Endothelial cell of umbilical vein (primary cell): ENCODE measurements around the gene UBAP1. TPM values are rescaled to one million over a fixed set of nuclear protein-coding genes. Genes with fewer than 3 reads are reported as not detected.

Experiments
- BruUV-seq: library from RNA; stranded (reverse); fragments of 400-500 nt; replicated peaks from 2 replicates; lab custom pipeline; 2021; lab: Mats Ljungman, UMichigan
- CTCF ChIA-PET: fragments of 300-600, 350-600 bp; sonication (Branson Sonifier 250); formaldehyde crosslinking; loops from one replicate; lab custom pipeline; 2021; ENCODE audit warnings: antibody characterized with exemption, inconsistent platforms; lab: Charles Lee
- POLR2A ChIA-PET: fragments of 300-600, 350-600 bp; sonication (Branson Sonifier 250); formaldehyde crosslinking; loops from one replicate; lab custom pipeline; 2021; ENCODE audit warnings: antibody characterized with exemption, inconsistent platforms; lab: Charles Lee
- DNase-seq: peaks from one replicate; pipeline ENCODE4 v3.0.0-alpha.2; 2011; ENCODE audit warnings: low read depth, low spot score
- FAIRE-seq: peaks from 2 replicates; lab custom pipeline; 2011; peaks lifted over from hg19 to GRCh38; lab: Jason Lieb, UNC
- H2AFZ ChIP-seq: 2 replicates; pipeline ENCODE4 v1.6.0; 2012; ENCODE audit warnings: low read depth, low read length, control low read depth, inconsistent platforms
- H3K27ac ChIP-seq: 2 replicates; pipeline ENCODE4 v1.5.1; 2011; ENCODE audit warnings: low read depth, mild to moderate bottlenecking, control low read depth, low read length, moderate library complexity; ENCODE audit not compliant: insufficient read depth
- H3K27me3 ChIP-seq, 2 experiments: 2 replicates each; pipeline versions ENCODE4 v1.6.0 to v1.6.1; 2011; ENCODE audit warnings: low read length in 2 of 2, mixed read lengths in 1 of 2; ENCODE audit not compliant: control insufficient read depth in 2 of 2, insufficient read depth in 2 of 2
- H3K36me3 ChIP-seq, 2 experiments: 2 replicates in 1 of 2; 3 replicates in 1 of 2; pipeline ENCODE4 v1.5.1; 2011; ENCODE audit warnings: low read length in 2 of 2, mild to moderate bottlenecking in 1 of 2, moderate library complexity in 1 of 2; ENCODE audit not compliant: control insufficient read depth in 2 of 2, insufficient read depth in 2 of 2; ENCODE audit errors: extremely low read depth in 1 of 2
- H3K4me1 ChIP-seq: 3 replicates; pipeline ENCODE4 v1.5.1; 2011; ENCODE audit warnings: mild to moderate bottlenecking, low read length; ENCODE audit not compliant: control insufficient read depth, insufficient read depth; ENCODE audit errors: extremely low read depth
- H3K4me2 ChIP-seq: 2 replicates; pipeline ENCODE4 v1.6.1; 2011; ENCODE audit warnings: low read length, control low read depth, mixed read lengths; ENCODE audit not compliant: insufficient read depth
- H3K4me3 ChIP-seq, 3 experiments: fragments of 200-600 bp in 1 of 3; sonication (generic), shearing (Covaris generic) in 1 of 3; replicated peaks in 1 of 3; 2 replicates each; pipeline ENCODE4 v1.5.1; 2011 to 2016; ENCODE audit warnings: control low read depth in 3 of 3, low read length in 3 of 3, mild to moderate bottlenecking in 2 of 3, inconsistent platforms in 1 of 3, low read depth in 1 of 3, moderate library complexity in 1 of 3; ENCODE audit not compliant: insufficient read depth in 1 of 3
- H3K79me2 ChIP-seq: 2 replicates; pipeline ENCODE4 v1.6.0; 2012; ENCODE audit warnings: low read length, inconsistent platforms; ENCODE audit not compliant: control insufficient read depth, insufficient read depth
- H3K9ac ChIP-seq: replicated peaks from 2 replicates; pipeline ENCODE3; 2011; ENCODE audit warnings: low read length, control low read depth; ENCODE audit not compliant: insufficient read depth; ENCODE audit errors: extremely low read depth
- H3K9me1 ChIP-seq: replicated peaks from 3 replicates; pipeline ENCODE4 v1.6.0; 2011; ENCODE audit warnings: mild to moderate bottlenecking, low read length; ENCODE audit not compliant: control insufficient read depth, insufficient read depth; ENCODE audit errors: extremely low read depth
- H3K9me3 ChIP-seq: replicated peaks from 2 replicates; pipeline ENCODE4 v1.5.1; 2012; ENCODE audit warnings: low read length, inconsistent platforms; ENCODE audit not compliant: control insufficient read depth, insufficient read depth
- H4K20me1 ChIP-seq: replicated peaks from 2 replicates; pipeline ENCODE3; 2011; ENCODE audit warnings: mild to moderate bottlenecking, low read length; ENCODE audit not compliant: control insufficient read depth, insufficient read depth; ENCODE audit errors: extremely low read depth
- EZH2 ChIP-seq: IDR thresholded peaks from 2 replicates; pipeline ENCODE4 v1.6.1; 2012; ENCODE audit warnings: borderline replicate concordance, low read depth, mild to moderate bottlenecking, moderate library complexity, low read length, inconsistent platforms; ENCODE audit not compliant: severe bottlenecking
- FOS ChIP-seq: IDR thresholded peaks from 2 replicates; pipeline ENCODE4 v1.6.1; 2011; ENCODE audit warnings: mild to moderate bottlenecking, low read length, moderate library complexity, borderline replicate concordance; ENCODE audit not compliant: insufficient read depth
- GATA2 ChIP-seq: IDR thresholded peaks from 2 replicates; pipeline ENCODE4 v1.7.0; 2011; ENCODE audit warnings: low read depth, mild to moderate bottlenecking, moderate library complexity, mixed read lengths, low read length; ENCODE audit not compliant: insufficient read length, insufficient read depth
- JUN ChIP-seq: IDR thresholded peaks from 2 replicates; pipeline ENCODE4 v1.6.1; 2011; ENCODE audit warnings: borderline replicate concordance, low read depth; ENCODE audit not compliant: insufficient read length, insufficient read depth
- MAX ChIP-seq: IDR thresholded peaks from 2 replicates; pipeline ENCODE4 v1.6.1; 2011; ENCODE audit not compliant: insufficient read depth, insufficient read length
- MYC ChIP-seq: IDR thresholded peaks from one replicate; pipeline ENCODE4 v1.6.1; 2011; ENCODE audit warnings: mild to moderate bottlenecking, low read depth, low read length
- POLR2A ChIP-seq: IDR thresholded peaks from 2 replicates; pipeline ENCODE4 v1.6.1; 2012; ENCODE audit warnings: low read depth, mild to moderate bottlenecking, control low read depth, low read length
- POLR2AphosphoS5 ChIP-seq: IDR thresholded peaks from 2 replicates; pipeline ENCODE4 v1.6.1; 2012; ENCODE audit warnings: low read depth, mild to moderate bottlenecking, control low read depth, low read length, moderate library complexity; ENCODE audit not compliant: insufficient read depth
- dilution Hi-C: fragments of 300-500 bp; cut with MboI; formaldehyde crosslinking; loops from one replicate; pipeline ENCODE4 v1.15.0; 2019; ENCODE audit warnings: low sequenced_read_pairs; ENCODE audit not compliant: extremely low pct_ligation_motif_present
- intact Hi-C: fragments of 100-400 bp; cut with micrococcal nuclease; formaldehyde crosslinking; loops from one replicate; pipeline ENCODE4 v1.10.0; 2022
- polyA plus RNA-seq, 4 experiments: library from polyadenylated mRNA; depleted of rRNA in 3 of 4; stranded (reverse) in 3 of 4; unstranded in 1 of 4; fragments of >200 nt; gene quantifications; 2 replicates each; pipeline versions ENCODE4 v1.2.1 to v1.2.3, GENCODE V29; 2011 to 2012; ENCODE audit warnings: missing spikeins in 1 of 4
- total RNA-seq: library from RNA; stranded (reverse); gene quantifications from 2 replicates; pipeline ENCODE4 v1.2.3, GENCODE V29; 2021
- TF ChIP-seq, protein P1 (sequence below), 2 donors: IDR thresholded peaks; 1 replicate in 1 of 2; 2 replicates in 1 of 2; pipeline ENCODE4 v1.5.1; 2011; ENCODE audit warnings: low read length in 2 of 2, mild to moderate bottlenecking in 2 of 2, moderate library complexity in 2 of 2, control low read depth in 1 of 2, inconsistent platforms in 1 of 2, low read depth in 1 of 2; ENCODE audit not compliant: insufficient read depth in 1 of 2; ENCODE audit errors: extremely low read depth in 1 of 2

The UBAP1 gene
- total and polyA plus RNA-seq, 2 donors (not counting 3 experiments of a cell fraction or from before 2014, with no cell fraction given) = 38.8 TPM

DNA sequence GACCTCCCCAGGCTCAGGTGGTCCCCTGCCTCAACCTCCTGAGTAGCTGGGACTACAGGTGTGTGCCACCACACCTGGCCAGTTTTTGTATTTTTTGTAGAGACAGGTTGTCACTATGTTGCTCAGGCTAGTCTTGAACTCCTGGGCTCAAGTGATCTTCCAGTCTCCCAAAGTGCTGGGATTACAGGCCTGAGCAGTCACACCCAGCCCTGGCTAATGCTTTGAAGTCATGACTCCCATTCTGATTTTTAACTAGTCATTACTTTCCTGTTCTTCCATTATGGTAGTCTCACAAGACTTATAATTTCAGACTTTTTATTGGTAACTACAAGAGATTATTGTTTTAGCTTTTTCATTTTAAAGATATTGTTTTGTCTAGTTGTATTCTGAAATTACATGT, 26.3 kb downstream of the UBAP1 start:
- no peak for DNase-seq
- Histone ChIP-seq H3K4me1 (no peaks in the 10 kb centered on the region), H3K4me2 (no peak overlapping the region), H3K4me3 (no peak overlapping the region), H3K27me3 (no peaks in the 10 kb centered on the region), H3K9ac (no peak overlapping the region), H3K9me1 (no peaks in the 10 kb centered on the region), H3K79me2 (peaks cover 81% of the 10 kb centered on the region), H3K36me3 (peaks cover 0 to 4% of the 10 kb centered on the region in 2 experiments), H4K20me1 (peaks cover 6% of the 10 kb centered on the region), H3K27ac (no peak overlapping the region), H3K9me3 (no peaks in the 10 kb centered on the region), H2AFZ (no peak overlapping the region)
- ChIA-PET CTCF (no interaction called here), POLR2A (no interaction called here)
- dilution Hi-C loops (no loop called here), intact Hi-C loops (no loop called here)
- TF ChIP-seq, protein P1, sequence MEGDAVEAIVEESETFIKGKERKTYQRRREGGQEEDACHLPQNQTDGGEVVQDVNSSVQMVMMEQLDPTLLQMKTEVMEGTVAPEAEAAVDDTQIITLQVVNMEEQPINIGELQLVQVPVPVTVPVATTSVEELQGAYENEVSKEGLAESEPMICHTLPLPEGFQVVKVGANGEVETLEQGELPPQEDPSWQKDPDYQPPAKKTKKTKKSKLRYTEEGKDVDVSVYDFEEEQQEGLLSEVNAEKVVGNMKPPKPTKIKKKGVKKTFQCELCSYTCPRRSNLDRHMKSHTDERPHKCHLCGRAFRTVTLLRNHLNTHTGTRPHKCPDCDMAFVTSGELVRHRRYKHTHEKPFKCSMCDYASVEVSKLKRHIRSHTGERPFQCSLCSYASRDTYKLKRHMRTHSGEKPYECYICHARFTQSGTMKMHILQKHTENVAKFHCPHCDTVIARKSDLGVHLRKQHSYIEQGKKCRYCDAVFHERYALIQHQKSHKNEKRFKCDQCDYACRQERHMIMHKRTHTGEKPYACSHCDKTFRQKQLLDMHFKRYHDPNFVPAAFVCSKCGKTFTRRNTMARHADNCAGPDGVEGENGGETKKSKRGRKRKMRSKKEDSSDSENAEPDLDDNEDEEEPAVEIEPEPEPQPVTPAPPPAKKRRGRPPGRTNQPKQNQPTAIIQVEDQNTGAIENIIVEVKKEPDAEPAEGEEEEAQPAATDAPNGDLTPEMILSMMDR (IDR thresholded peaks at IDR 0.05; ENCODE audit: extremely low read depth in 1 of 2, insufficient read depth in 1 of 2, low read depth in 1 of 2, low read length in 2 of 2) = no peak
- TF ChIP-seq EZH2 = no peak
- TF ChIP-seq POLR2AphosphoS5 = no peak
- no peak for TF ChIP-seq POLR2A
- TF ChIP-seq FOS = no peak
- no peak for TF ChIP-seq MAX
- no peak for TF ChIP-seq GATA2
- TF ChIP-seq JUN = no peak
- no peak for TF ChIP-seq MYC
- no peak for FAIRE-seq
- BruUV-seq = no TSS peak
